SKM-1 treated with dmso at 0.1 percent for 144 hours (cell line): Measurements from ENCODE around the gene GNG12.

Experiments
- DNase-seq: peaks from one replicate; lab custom pipeline; 2025; ENCODE audit not compliant: unreplicated experiment; lab: John Stamatoyannopoulos, UW

Gene GNG12

GRCh38 chr1:67832737-67833601 lies at the start of gene GNG12:
Gene GNG12, minus strand, starts transcription at chr1:67833467. Its CDS starts 125,781 bp downstream, at chr1:67707686.
- DNase-seq: peak; percentile 61

GRCh38 chr1:67882196-67882958 lies 49.1 kb upstream of the GNG12 start:
- no peak for DNase-seq

GRCh38 chr1:67880056-67880601 lies 46.9 kb upstream of the GNG12 start:
- no peak for DNase-seq

- DNase-seq: no peak
These were observed 46.2 kb upstream of the GNG12 start for GRCh38 chr1:67879485-67879884.

- DNase-seq: no peak
These were observed 41.3 kb upstream of the GNG12 start for GRCh38 chr1:67874501-67875111.

GRCh38 chr1:67869233-67869632 lies 36.0 kb upstream of the GNG12 start:
- DNase-seq: no peak

- DNase-seq: no peak
These were observed 30.4 kb upstream of the GNG12 start for GRCh38 chr1:67863637-67864036.

GRCh38 chr1:67862685-67863084 lies 29.4 kb upstream of the GNG12 start:
- DNase-seq: no peak

- no peak for DNase-seq
These were observed 28.7 kb upstream of the GNG12 start for GRCh38 chr1:67861856-67862516.

- no peak for DNase-seq
These were observed 27.5 kb upstream of the GNG12 start for GRCh38 chr1:67860776-67861175.

GRCh38 chr1:67856921-67857320 lies 23.7 kb upstream of the GNG12 start:
- no peak for DNase-seq

- DNase-seq: no peak
These were observed 22.7 kb upstream of the GNG12 start for GRCh38 chr1:67855961-67856360.

- no peak for DNase-seq
These were observed 22.2 kb upstream of the GNG12 start for GRCh38 chr1:67855444-67855843.

GRCh38 chr1:67853704-67854103 lies 20.4 kb upstream of the GNG12 start:
- DNase-seq: peak; percentile 20

GRCh38 chr1:67851800-67852199 lies 18.5 kb upstream of the GNG12 start:
- no peak for DNase-seq

GRCh38 chr1:67850611-67851075 lies 17.4 kb upstream of the GNG12 start:
- no peak for DNase-seq

GRCh38 chr1:67850151-67850551 lies 16.9 kb upstream of the GNG12 start:
- no peak for DNase-seq

GRCh38 chr1:67847466-67847865 lies 14.2 kb upstream of the GNG12 start:
- DNase-seq: no peak

- no peak for DNase-seq
These were observed 13.3 kb upstream of the GNG12 start for GRCh38 chr1:67846538-67846937.

GRCh38 chr1:67844988-67845387 lies 11.7 kb upstream of the GNG12 start:
- no peak for DNase-seq

GRCh38 chr1:67843746-67844145 lies 10.5 kb upstream of the GNG12 start:
- no peak for DNase-seq
